HepG2 (cell line): ENCODE measurements around the gene SRRM4. TPM values are rescaled to one million over a fixed set of nuclear protein-coding genes. Genes with fewer than 3 reads are reported as not detected.

Experiments
- ATAC-seq: fragments of 200-7000 bp; cut with Tn5 transposase; 3 replicates; pipeline ENCODE4 v1.9.1; 2020; ENCODE audit warnings: mild to moderate bottlenecking, moderate library complexity
- BruUV-seq: library from RNA; stranded (reverse); fragments of 400-500 nt; replicated peaks from 2 replicates; lab custom pipeline; 2021; lab: Mats Ljungman, UMichigan
- CTCF ChIA-PET: fragments of 300-600 bp; formaldehyde crosslinking; extraction: SDS; loops from one replicate; lab custom pipeline; 2021; ENCODE audit warnings: low total read pairs, inconsistent platforms, low intra/inter-chr PET ratio; lab: Yijun Ruan, JAX
- POLR2A ChIA-PET: fragments of 350-600 bp; sonication (Branson Sonifier 250); formaldehyde crosslinking; loops from one replicate; lab custom pipeline; 2020; ENCODE audit warnings: antibody characterized with exemption, inconsistent platforms; lab: Yijun Ruan, JAX
- DNase-seq: peaks from one replicate; pipeline ENCODE4 v3.0.0-alpha.2; 2015; ENCODE audit warnings: low spot score
- FAIRE-seq: peaks from 3 replicates; lab custom pipeline; 2011; peaks lifted over from hg19 to GRCh38; lab: Jason Lieb, UNC
- H2AFZ ChIP-seq: one replicate; pipeline ENCODE4 v1.6.1; 2011; ENCODE audit warnings: low read length, inconsistent platforms
- H3K27ac ChIP-seq: fragments of 300-600 bp; 3 replicates; pipeline ENCODE4 v1.8.0; 2011; ENCODE audit warnings: mixed run types, mild to moderate bottlenecking, mixed read lengths, low read length, inconsistent platforms; ENCODE audit not compliant: insufficient read depth; ENCODE audit errors: extremely low read length
- H3K27me3 ChIP-seq, 2 experiments: fragments of 200-600 bp in 1 of 2; 2 replicates in 1 of 2; 3 replicates in 1 of 2; pipeline versions ENCODE4 v1.6.0 to v1.8.0; 2011; ENCODE audit warnings: low read length in 2 of 2, mild to moderate bottlenecking in 2 of 2, moderate library complexity in 2 of 2, inconsistent platforms in 1 of 2; ENCODE audit not compliant: insufficient read depth in 2 of 2, control insufficient read depth in 1 of 2
- H3K36me3 ChIP-seq, 2 experiments: fragments of 200-600 bp in 1 of 2; replicated peaks in 1 of 2; 2 replicates in 1 of 2; 3 replicates in 1 of 2; pipeline versions ENCODE4 v1.5.1 to v1.8.0; 2011; ENCODE audit warnings: low read length in 2 of 2, inconsistent platforms in 1 of 2; ENCODE audit not compliant: insufficient read depth in 2 of 2, control insufficient read depth in 1 of 2
- H3K4me1 ChIP-seq: 2 replicates; pipeline ENCODE4 v1.5.1; 2012; ENCODE audit warnings: low read length, inconsistent platforms; ENCODE audit not compliant: insufficient read depth
- H3K4me2 ChIP-seq: 2 replicates; pipeline ENCODE4 v1.6.0; 2011; ENCODE audit warnings: low read depth, low read length, inconsistent platforms
- H3K4me3 ChIP-seq, 3 experiments: fragments of 200-600 bp in 1 of 3; sonication (generic), shearing (Covaris generic) in 1 of 3; replicated peaks in 1 of 3; 2 replicates each; pipeline ENCODE4 v1.5.1; 2011 to 2016; ENCODE audit warnings: low read length in 3 of 3, inconsistent platforms in 2 of 3, low read depth in 2 of 3, mild to moderate bottlenecking in 2 of 3, control low read depth in 1 of 3, mixed read lengths in 1 of 3; ENCODE audit not compliant: insufficient read depth in 1 of 3
- H3K79me2 ChIP-seq: one replicate; pipeline ENCODE4 v1.6.1; 2011; ENCODE audit warnings: low read length, inconsistent platforms; ENCODE audit not compliant: insufficient read depth
- H3K9ac ChIP-seq: 2 replicates; pipeline ENCODE4 v1.6.0; 2011; ENCODE audit warnings: mild to moderate bottlenecking, low read depth, low read length, inconsistent platforms; ENCODE audit not compliant: insufficient read depth
- H3K9me3 ChIP-seq: 2 replicates; pipeline ENCODE4 v1.5.1; 2012; ENCODE audit warnings: mild to moderate bottlenecking, low read length
- H4K20me1 ChIP-seq: 2 replicates; pipeline ENCODE4 v1.6.0; 2011; ENCODE audit warnings: inconsistent platforms, mild to moderate bottlenecking, low read length, moderate library complexity; ENCODE audit not compliant: insufficient read depth
- CSRNP2 ChIP-seq: sonication (generic); formaldehyde crosslinking; conservative IDR thresholded peaks from 2 replicates; pipeline ENCODE4 v1.8.0; 2022; ENCODE audit warnings: low read depth, missing genetic modification reagents
- EEA1 ChIP-seq: sonication (generic); formaldehyde crosslinking; IDR thresholded peaks from 2 replicates; pipeline ENCODE4 v1.5.1; 2020; ENCODE audit warnings: mild to moderate bottlenecking, missing genetic modification reagents, borderline replicate concordance
- GATAD2A ChIP-seq: IDR thresholded peaks from 2 replicates; pipeline ENCODE4 v1.6.1; 2016
- GFI1 ChIP-seq: sonication (generic); formaldehyde crosslinking; IDR thresholded peaks from 2 replicates; pipeline ENCODE4 v1.5.0; 2020; ENCODE audit warnings: missing genetic modification reagents, mild to moderate bottlenecking, borderline replicate concordance
- GLI4 ChIP-seq: sonication (generic); formaldehyde crosslinking; IDR thresholded peaks from 2 replicates; pipeline ENCODE4 v1.5.1; 2020; ENCODE audit warnings: missing genetic modification reagents, mild to moderate bottlenecking, moderate library complexity, borderline replicate concordance
- GZF1 ChIP-seq: sonication (generic); formaldehyde crosslinking; IDR thresholded peaks from 2 replicates; pipeline ENCODE4 v1.5.1; 2020; ENCODE audit warnings: mild to moderate bottlenecking, missing genetic modification reagents
- KDM6A ChIP-seq: IDR thresholded peaks from 2 replicates; pipeline ENCODE4 v1.6.1; 2016; ENCODE audit warnings: low read depth
- MLXIP ChIP-seq: sonication (generic); formaldehyde crosslinking; IDR thresholded peaks from 2 replicates; pipeline ENCODE4 v1.9.0; 2021; ENCODE audit warnings: missing genetic modification reagents, borderline replicate concordance
- NR0B2 ChIP-seq: sonication (generic); formaldehyde crosslinking; IDR thresholded peaks from 2 replicates; pipeline ENCODE4 v1.4.0; 2020; ENCODE audit warnings: mild to moderate bottlenecking, missing genetic modification reagents
- SUZ12 ChIP-seq: fragments of 150-350 bp; IDR thresholded peaks from 2 replicates; pipeline ENCODE4 v1.6.1; 2014; ENCODE audit warnings: low read depth, low read length
- TEAD2 ChIP-seq: sonication (generic); formaldehyde crosslinking; IDR thresholded peaks from 2 replicates; pipeline ENCODE4 v1.9.0; 2021; ENCODE audit warnings: missing genetic modification reagents
- ZBTB38 ChIP-seq: sonication (generic); formaldehyde crosslinking; IDR thresholded peaks from 2 replicates; pipeline ENCODE4 v1.5.1; 2020; ENCODE audit warnings: mild to moderate bottlenecking, missing genetic modification reagents
- ZBTB46 ChIP-seq: sonication (generic); formaldehyde crosslinking; IDR thresholded peaks from 2 replicates; pipeline ENCODE4 v1.4.0; 2020; ENCODE audit warnings: mild to moderate bottlenecking, missing genetic modification reagents, borderline replicate concordance
- ZIK1 ChIP-seq: sonication (generic); formaldehyde crosslinking; IDR thresholded peaks from 2 replicates; pipeline ENCODE4 v1.5.0; 2020; ENCODE audit warnings: mild to moderate bottlenecking, low read depth, missing genetic modification reagents, borderline replicate concordance
- ZNF329 ChIP-seq: sonication (generic); formaldehyde crosslinking; IDR thresholded peaks from 2 replicates; pipeline ENCODE4 v1.9.0; 2021; ENCODE audit warnings: low read depth, mild to moderate bottlenecking, missing genetic modification reagents
- ZNF343 ChIP-seq: sonication (generic); formaldehyde crosslinking; IDR thresholded peaks from 2 replicates; pipeline ENCODE4 v1.4.0; 2020; ENCODE audit warnings: mild to moderate bottlenecking, missing genetic modification reagents
- ZNF501 ChIP-seq: sonication (generic); formaldehyde crosslinking; IDR thresholded peaks from 2 replicates; pipeline ENCODE4 v1.5.1; 2020; ENCODE audit warnings: mild to moderate bottlenecking, moderate library complexity, missing genetic modification reagents
- ZNF776 ChIP-seq: sonication (generic); formaldehyde crosslinking; IDR thresholded peaks from 2 replicates; pipeline ENCODE4 v1.4.0; 2020; ENCODE audit warnings: mild to moderate bottlenecking, missing genetic modification reagents
- ZNF777 ChIP-seq: sonication (generic); formaldehyde crosslinking; IDR thresholded peaks from 2 replicates; pipeline ENCODE4 v1.4.0; 2020; ENCODE audit warnings: missing genetic modification reagents
- ZSCAN29 ChIP-seq: sonication (generic); formaldehyde crosslinking; conservative IDR thresholded peaks from 2 replicates; pipeline ENCODE4 v1.4.0; 2020; ENCODE audit warnings: mild to moderate bottlenecking, missing genetic modification reagents
- WGBS: methylation state at CpG from one replicate; pipeline ENCODE4 v1.1.6; 2017; ENCODE audit warnings: low lambda C conversion rate; 5-methylcytosine and 5-hydroxymethylcytosine counted together
- in situ Hi-C: cut with HindIII; loops from 2 replicates; pipeline ENCODE4 v1.10.0; 2017; ENCODE audit warnings: low pct_unique_long_range_greater_than_20kb; ENCODE audit not compliant: extremely low pct_ligation_motif_present
- intact Hi-C: fragments of 100-400 bp; cut with micrococcal nuclease; formaldehyde crosslinking; loops from one replicate; pipeline ENCODE4 v1.10.0; 2022; ENCODE audit not compliant: unreplicated experiment
- polyA plus RNA-seq, 8 experiments: library from polyadenylated mRNA; depleted of rRNA in 3 of 8; stranded (reverse) in 7 of 8; unstranded in 1 of 8; fragments of >200 nt; fragmentation: Illumina TruSeq in 4 of 8; extraction: Trizol in 4 of 8; gene quantifications; 2 replicates each; pipeline versions ENCODE4 v1.2.1 to v1.2.3, GENCODE V29; 2011 to 2016; ENCODE audit warnings: low read depth in 4 of 8, missing spikeins in 1 of 8, mixed read lengths in 1 of 8; ENCODE audit not compliant: insufficient read depth in 1 of 8
- total RNA-seq, 5 experiments: library from RNA; depleted of rRNA; stranded (reverse); fragments of >200 nt; fragmentation: Illumina TruSeq; extraction: Trizol; gene quantifications; 2 replicates each; pipeline ENCODE4 v1.2.3, GENCODE V29; 2016; ENCODE audit warnings: low read depth in 1 of 5

Gene SRRM4
- total and polyA plus RNA-seq, 2 of the 13 experiments (the other 11 are each of a cell fraction or from before 2014, with no cell fraction given): not detected

- CTCF ChIA-PET: no interaction called here
- WGBS: 71% methylated on average over 2 of the region's 2 CpGs
- no peak for ATAC-seq
These were observed 217.1 kb downstream of the SRRM4 start for GRCh38 chr12:119198440-119198839.

More at GRCh38 chr12:119198440-119198839, 217.1 kb downstream of the SRRM4 start:
- Histone ChIP-seq H3K4me3 (no peak overlapping the region), H3K9me3 (no peaks in the 10 kb centered on the region)
- no peak for DNase-seq
- TF ChIP-seq ZNF329 (CRISPR knock-in tag): no peak
- TF ChIP-seq SUZ12: no peak
- no peak for TF ChIP-seq NR0B2
- TF ChIP-seq EEA1: no peak
- no peak for TF ChIP-seq ZBTB46 (CRISPR knock-in tag)
- no peak for TF ChIP-seq GFI1 (CRISPR knock-in tag)
- TF ChIP-seq GATAD2A (CRISPR knock-in tag): no peak
- no peak for TF ChIP-seq ZNF776 (CRISPR knock-in tag)
- no peak for TF ChIP-seq GZF1 (CRISPR knock-in tag)
- no peak for TF ChIP-seq ZNF777 (CRISPR knock-in tag)
- TF ChIP-seq GLI4 (CRISPR knock-in tag): no peak
- no peak for TF ChIP-seq KDM6A
- no peak for TF ChIP-seq CSRNP2 (CRISPR knock-in tag)
- no peak for TF ChIP-seq TEAD2 (CRISPR knock-in tag)
- TF ChIP-seq ZIK1 (CRISPR knock-in tag): no peak
- TF ChIP-seq ZNF501: no peak
- no peak for TF ChIP-seq ZSCAN29 (CRISPR knock-in tag)
- TF ChIP-seq ZBTB38 (CRISPR knock-in tag): no peak
- TF ChIP-seq MLXIP (CRISPR knock-in tag): no peak
- TF ChIP-seq ZNF343 (CRISPR knock-in tag): no peak
- TF ChIP-seq, all 625 proteins: peak for 0
- Histone ChIP-seq H3K27ac (no peak overlapping the region), H3K79me2 (no peaks in the 10 kb centered on the region), H3K9ac (no peak overlapping the region), H3K4me2 (no peak overlapping the region), H3K36me3 (no peaks in the 10 kb centered on the region), H4K20me1 (no peaks in the 10 kb centered on the region), H2AFZ (no peak overlapping the region), H3K4me1 (no peaks in the 10 kb centered on the region), H3K27me3 (no peaks in the 10 kb centered on the region; a peak in 1 of 5 replicates)
- intact Hi-C loops (no loop called here), in situ Hi-C loops (no loop called here)
- POLR2A ChIA-PET: no interaction called here
- no peak for FAIRE-seq
- BruUV-seq: no TSS peak
